Measurements from ENCODE around the gene SMARCD1.

- TF ChIP-seq POLR2A (IDR thresholded peaks at IDR 0.05) (no peak), CTCF (IDR thresholded peaks at IDR 0.05) (no peak), EP300 (IDR thresholded peaks at IDR 0.05) (no peak), POLR2AphosphoS5 (IDR thresholded peaks at IDR 0.05) (no peak)
Measured at GRCh38 chr12:50127546-50127945, 42.4 kb downstream of the SMARCD1 start.
